ENCODE data around the gene VAV3. TPM values are rescaled to one million over a fixed set of nuclear protein-coding genes. Genes with fewer than 3 reads are reported as not detected.
"Not testable (repeated sequence)": the region's sequence is repeated elsewhere in the genome, so short reads cannot be mapped to it uniquely, and the experiment has no call there.

The VAV3 gene
- total RNA-seq, 1 donor from 2014 or later, result 1.1 TPM

GRCh38 chr1:107741242-107741641 is 223.7 kb downstream of the VAV3 start:
- DNase-seq (ENCODE audit: low read depth, low spot score), result no peak

DNA sequence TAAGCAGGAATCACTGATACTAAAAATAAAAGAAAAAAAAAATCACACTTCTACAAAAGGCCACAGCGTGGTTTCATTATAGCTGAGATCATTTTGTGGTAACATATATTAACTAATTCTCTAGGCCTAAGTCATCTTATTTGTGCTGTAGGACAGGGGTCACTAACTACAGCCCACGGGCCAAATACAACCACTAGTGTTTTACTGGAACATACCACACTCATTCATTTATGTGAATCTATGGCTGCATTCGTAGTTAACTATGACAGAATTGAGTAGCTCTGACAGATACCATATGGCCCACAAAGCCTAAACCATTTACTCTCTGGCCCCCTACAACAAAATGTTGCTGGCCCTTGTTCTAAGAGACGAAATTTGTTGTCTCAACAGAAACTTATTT is 224.4 kb downstream of the VAV3 start:
- DNase-seq (ENCODE audit: low read depth, low spot score), result no peak

- no peak for DNase-seq (ENCODE audit: low read depth, low spot score)
These were observed 225.3 kb downstream of the VAV3 start for GRCh38 chr1:107739651-107740050.

- no peak for DNase-seq (ENCODE audit: low read depth, low spot score)
These were observed 225.8 kb downstream of the VAV3 start for GRCh38 chr1:107739201-107739600.

DNA sequence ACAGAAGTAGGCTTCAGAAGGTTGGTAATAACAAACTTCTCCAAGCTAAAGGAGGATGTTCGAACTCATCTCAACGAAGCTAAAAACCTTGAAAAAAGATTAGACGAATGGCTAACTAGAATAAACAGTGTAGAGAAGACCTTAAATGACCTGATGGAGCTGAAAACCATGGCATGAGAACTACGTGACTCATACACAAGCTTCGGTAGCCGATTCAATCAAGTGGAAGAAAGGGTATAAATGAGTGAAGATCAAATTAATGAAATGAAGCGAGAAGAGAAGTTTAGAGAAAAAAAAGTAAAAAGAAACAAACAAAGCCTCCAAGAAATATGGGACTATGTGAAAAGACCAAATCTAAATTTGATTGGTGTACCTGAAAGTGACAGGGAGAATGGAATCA is 231.6 kb downstream of the VAV3 start:
- DNase-seq (ENCODE audit: low read depth, low spot score), result not testable (repeated sequence)

DNA sequence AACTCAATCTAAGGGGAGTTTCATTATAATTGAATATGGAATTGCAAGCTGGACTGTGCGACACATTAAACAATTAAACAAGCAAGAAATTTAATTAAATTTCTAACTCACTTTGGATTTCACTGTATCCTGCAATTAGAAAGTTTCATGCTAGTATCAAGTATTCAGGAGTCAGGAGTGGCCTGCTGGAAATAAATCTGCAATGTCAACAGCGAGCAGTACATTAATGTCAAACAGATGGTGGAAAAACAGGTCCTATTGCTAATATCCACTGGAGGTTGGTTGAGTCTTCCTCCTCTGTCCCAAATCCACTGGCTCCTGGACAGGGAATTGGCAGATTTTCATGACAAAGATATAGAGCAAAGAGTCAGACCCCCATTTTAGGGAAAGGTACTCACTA is 237.1 kb downstream of the VAV3 start:
- no peak for DNase-seq (ENCODE audit: low read depth, low spot score)

- no peak for DNase-seq (ENCODE audit: low read depth, low spot score)
These were observed 238.1 kb downstream of the VAV3 start for GRCh38 chr1:107726860-107727259.

DNA sequence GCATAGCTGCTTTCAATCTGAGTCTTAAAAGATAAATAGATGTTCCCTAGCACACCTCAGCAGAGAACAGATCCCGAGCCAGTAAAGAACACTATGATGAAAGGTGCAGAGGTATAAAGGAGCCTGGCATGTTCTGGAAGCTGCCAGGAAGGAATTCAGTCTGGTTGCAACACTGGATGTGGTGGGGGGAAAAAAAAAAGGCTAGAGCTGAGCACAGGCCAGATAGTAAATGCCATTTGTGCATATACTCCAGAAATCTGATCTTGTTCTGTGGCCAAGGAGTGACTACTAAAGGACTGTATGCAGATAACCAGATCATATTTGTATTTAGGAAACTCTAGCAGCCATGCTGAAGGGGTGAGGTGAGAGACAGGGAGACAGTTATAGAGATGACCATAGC is 240.3 kb downstream of the VAV3 start:
- no peak for DNase-seq (ENCODE audit: low read depth, low spot score)

- DNase-seq (ENCODE audit: low read depth, low spot score), result not testable (repeated sequence)
These were observed 244.8 kb downstream of the VAV3 start for GRCh38 chr1:107720210-107720609.

DNA sequence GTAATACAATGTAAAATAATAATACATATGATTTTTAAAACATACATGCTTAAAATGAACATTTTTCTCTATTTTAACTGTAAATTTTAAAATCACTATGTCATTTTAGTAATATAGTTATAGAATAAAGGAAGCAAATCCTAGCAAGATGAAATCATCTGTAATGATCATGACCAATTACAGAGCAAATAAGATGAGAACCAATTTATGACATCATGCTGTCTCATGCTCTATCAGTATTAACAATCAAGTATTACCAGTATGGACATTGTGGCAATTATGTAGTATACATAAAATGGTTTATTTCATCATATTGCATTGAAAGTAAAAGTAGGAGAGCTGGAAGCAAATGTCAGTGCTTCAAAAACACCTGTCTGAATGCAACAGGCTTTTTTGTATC is 255.0 kb downstream of the VAV3 start:
- no peak for DNase-seq (ENCODE audit: low read depth, low spot score)

- DNase-seq (ENCODE audit: low read depth, low spot score), result no peak
These were observed 257.9 kb downstream of the VAV3 start for GRCh38 chr1:107707111-107707510.

GRCh38 chr1:107706182-107706581 is 258.8 kb downstream of the VAV3 start:
- DNase-seq (ENCODE audit: low read depth, low spot score), result no peak

DNA sequence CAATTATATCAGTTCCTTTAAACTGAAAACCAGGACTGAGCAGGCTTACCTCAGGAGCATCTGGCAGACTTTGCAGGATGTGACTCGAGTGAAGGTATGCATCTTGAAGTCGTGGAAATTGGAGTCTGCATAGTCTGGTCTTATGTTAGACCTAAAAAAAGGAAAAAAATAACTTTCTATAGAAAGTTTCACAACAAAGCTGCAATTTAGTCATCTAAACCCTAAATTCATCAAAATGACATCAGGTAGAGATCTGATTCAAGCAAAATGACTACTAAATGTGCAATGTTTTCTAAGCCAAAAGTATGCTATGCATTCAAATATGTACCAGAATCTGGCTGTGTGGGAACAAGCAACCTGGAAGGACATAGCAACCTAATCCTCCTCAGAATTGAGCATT is 260.1 kb downstream of the VAV3 start:
- no peak for DNase-seq (ENCODE audit: low read depth, low spot score)

DNA sequence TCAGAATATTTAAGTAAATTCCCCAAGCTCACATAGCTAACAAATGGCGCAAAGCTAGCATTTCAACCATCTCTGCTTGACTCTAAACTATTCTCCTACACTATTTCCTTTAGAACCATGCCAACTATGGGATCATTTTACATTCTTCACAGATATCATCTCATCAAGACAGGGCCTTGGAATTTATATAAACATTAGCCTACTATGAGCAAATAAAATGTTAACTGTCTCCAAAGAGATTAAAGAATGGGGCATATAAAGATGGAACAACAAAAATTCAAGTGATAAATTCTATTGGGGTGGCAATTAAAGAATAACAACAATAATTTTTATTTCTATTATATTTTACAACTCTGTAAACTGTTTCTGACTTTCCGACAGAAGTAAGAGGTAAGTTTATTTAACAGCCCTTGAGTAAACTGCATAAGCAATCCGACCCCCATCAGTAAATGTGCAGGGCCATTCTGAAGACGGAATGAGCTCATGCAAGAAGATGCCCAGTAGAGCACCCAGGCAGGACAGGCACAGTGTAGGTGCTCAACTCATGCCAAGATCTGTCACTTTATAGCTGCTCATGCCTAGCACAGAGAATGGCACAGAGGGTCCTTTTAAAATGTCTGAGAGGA is 261.9 kb downstream of the VAV3 start:
- no peak for DNase-seq (ENCODE audit: low read depth, low spot score)

- not testable (repeated sequence) for DNase-seq (ENCODE audit: low read depth, low spot score)
These were observed 264.3 kb downstream of the VAV3 start for GRCh38 chr1:107700651-107701050.

DNA sequence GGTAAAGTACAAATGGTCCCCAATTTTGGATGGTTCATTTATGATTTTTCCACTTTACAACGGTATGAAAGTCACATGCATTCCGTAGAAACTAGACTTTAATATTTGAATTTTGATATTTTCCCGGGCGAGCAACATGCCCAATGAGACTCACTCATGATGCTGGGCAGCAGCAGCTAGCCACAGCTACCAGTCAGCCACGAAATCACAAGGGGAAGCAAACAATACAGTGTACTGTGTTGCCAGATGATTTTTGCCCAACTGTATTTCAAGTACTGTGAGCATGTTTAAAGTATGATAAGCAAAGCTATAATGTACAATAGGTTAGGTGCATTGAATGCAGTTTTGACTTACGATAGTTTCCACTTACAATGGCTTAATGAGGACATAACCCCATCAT is 266.8 kb downstream of the VAV3 start:
- no peak for DNase-seq (ENCODE audit: low read depth, low spot score)

GRCh38 chr1:107695341-107695740 is 269.6 kb downstream of the VAV3 start:
- no peak for DNase-seq (ENCODE audit: low read depth, low spot score)

DNA sequence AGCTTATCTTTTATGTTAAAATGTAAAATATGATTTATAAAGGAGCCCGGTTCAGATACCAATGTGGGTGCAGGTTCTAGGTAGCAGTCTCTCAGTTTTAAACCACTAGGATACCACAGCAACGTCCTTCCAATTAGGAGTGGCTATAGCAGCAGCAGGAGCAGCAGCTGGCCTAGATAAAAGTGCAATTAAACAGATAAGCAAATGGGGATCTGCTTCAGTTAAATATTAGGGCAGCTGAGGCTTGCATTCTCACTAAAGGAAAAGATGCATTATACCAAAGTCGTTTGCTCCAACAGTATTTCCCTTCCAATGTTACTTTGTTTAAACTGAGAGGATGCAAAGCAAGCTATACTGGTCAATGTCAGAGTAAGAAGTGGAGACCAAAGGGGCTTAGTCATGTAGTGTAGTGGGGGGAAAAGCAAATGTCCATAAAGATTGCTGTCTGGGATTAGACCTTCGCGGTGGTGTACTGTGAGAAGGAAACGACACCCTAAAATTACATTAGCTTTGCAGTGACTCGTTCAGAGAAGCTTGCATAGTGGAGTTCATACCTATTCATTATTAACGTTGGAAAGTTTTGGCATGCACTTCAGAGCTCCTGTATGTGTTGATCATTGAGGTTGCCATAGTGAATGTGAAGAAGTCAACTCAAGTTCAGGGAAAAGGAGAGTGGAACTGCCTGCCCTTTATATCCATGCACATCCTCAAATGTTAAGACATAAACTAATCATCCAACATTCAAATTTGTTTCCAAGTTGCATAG is 272.2 kb downstream of the VAV3 start:
- no peak for DNase-seq (ENCODE audit: low read depth, low spot score)

GRCh38 chr1:107691540-107691939 is 273.4 kb downstream of the VAV3 start:
- DNase-seq (ENCODE audit: low read depth, low spot score), result no peak

- no peak for DNase-seq (ENCODE audit: low read depth, low spot score)
These were observed 274.5 kb downstream of the VAV3 start for GRCh38 chr1:107690491-107690890.

DNA sequence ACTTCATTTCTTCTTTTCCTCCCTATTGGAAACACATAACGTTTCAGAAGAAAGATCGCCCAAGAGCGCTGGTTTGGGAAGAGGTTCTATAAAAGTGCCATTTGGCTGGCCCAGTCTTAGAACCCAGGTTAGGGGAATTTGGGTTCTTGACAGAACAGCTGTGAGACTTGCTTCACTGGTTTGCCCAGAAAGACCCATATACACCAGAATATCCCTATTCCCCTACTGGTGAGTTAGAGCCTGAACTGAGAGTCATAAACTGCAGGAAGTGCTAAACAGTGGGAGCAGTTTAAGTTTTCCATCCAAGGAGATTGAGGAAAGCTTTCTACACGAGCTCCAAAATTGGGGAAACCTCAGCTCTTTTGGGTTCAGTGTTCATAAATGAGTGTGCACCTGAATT is 275.2 kb downstream of the VAV3 start:
- DNase-seq (ENCODE audit: low read depth, low spot score), result no peak

GRCh38 chr1:107689159-107689558 is 275.8 kb downstream of the VAV3 start:
- no peak for DNase-seq (ENCODE audit: low read depth, low spot score)

All from pulmonary artery endothelial cell (primary cell).